ENCODE data around the gene EPB41L2.

Gene EPB41L2

GRCh38 chr6:130888246-130888645 is 174.8 kb downstream of the EPB41L2 start:
- no peak overlapping the region for H3K9ac ChIP-seq (ENCODE audit: low read length)
- no peaks in the 10 kb centered on the region for H4K20me1 ChIP-seq (ENCODE audit: insufficient read depth, low read length)
- no peak overlapping the region for H3K4me3 ChIP-seq (ENCODE audit: low read length)
- H3K79me2 ChIP-seq (ENCODE audit: low read length) = no peaks in the 10 kb centered on the region
- H3K36me3 ChIP-seq (replicated peaks; ENCODE audit: low read depth, low read length) = no peaks in the 10 kb centered on the region
- H2AFZ ChIP-seq (ENCODE audit: low read depth, low read length) = no peak overlapping the region
- no peak overlapping the region for H3K4me2 ChIP-seq (ENCODE audit: low read length)
- no peak overlapping the region for H3K27ac ChIP-seq (ENCODE audit: low read length)
- TF ChIP-seq EZH2phosphoT487 (IDR thresholded peaks at IDR 0.05; ENCODE audit: low read depth) (no peak), CTCF (IDR thresholded peaks at IDR 0.05; ENCODE audit: low read depth, low read length) (no peak)
- no peaks in the 10 kb centered on the region for H3K9me3 ChIP-seq (ENCODE audit: insufficient read depth, low read length)
- no peaks in the 10 kb centered on the region for H3K27me3 ChIP-seq (ENCODE audit: low read depth, low read length)
- peaks cover 7% of the 10 kb centered on the region for H3K4me1 ChIP-seq (ENCODE audit: low read length)

GRCh38 chr6:130886966-130887365 is 176.1 kb downstream of the EPB41L2 start:
- H2AFZ ChIP-seq (ENCODE audit: low read depth, low read length) = no peak overlapping the region
- H3K4me3 ChIP-seq (ENCODE audit: low read length) = no peak overlapping the region
- H3K9me3 ChIP-seq (ENCODE audit: insufficient read depth, low read length) = no peaks in the 10 kb centered on the region
- no peaks in the 10 kb centered on the region for H3K79me2 ChIP-seq (ENCODE audit: low read length)
- H3K4me2 ChIP-seq (ENCODE audit: low read length) = no peak overlapping the region
- no peaks in the 10 kb centered on the region for H4K20me1 ChIP-seq (ENCODE audit: insufficient read depth, low read length)
- TF ChIP-seq CTCF (IDR thresholded peaks at IDR 0.05; ENCODE audit: low read depth, low read length) = no peak
- TF ChIP-seq EZH2phosphoT487 (IDR thresholded peaks at IDR 0.05; ENCODE audit: low read depth) = no peak
- H3K27me3 ChIP-seq (ENCODE audit: low read depth, low read length) = no peaks in the 10 kb centered on the region
- H3K36me3 ChIP-seq (replicated peaks; ENCODE audit: low read depth, low read length) = no peaks in the 10 kb centered on the region
- no peak overlapping the region for H3K27ac ChIP-seq (ENCODE audit: low read length)
- no peak overlapping the region for H3K9ac ChIP-seq (ENCODE audit: low read length)
- H3K4me1 ChIP-seq (ENCODE audit: low read length) = peaks cover 7% of the 10 kb centered on the region

GRCh38 chr6:130885392-130886192 is 177.5 kb downstream of the EPB41L2 start:
- H2AFZ ChIP-seq (ENCODE audit: low read depth, low read length) = no peak overlapping the region
- no peaks in the 10 kb centered on the region for H3K36me3 ChIP-seq (replicated peaks; ENCODE audit: low read depth, low read length)
- peak overlapping the region; percentile 65 for H3K4me2 ChIP-seq (ENCODE audit: low read length)
- no peak overlapping the region for H3K27ac ChIP-seq (ENCODE audit: low read length)
- peaks cover 7% of the 10 kb centered on the region for H3K4me1 ChIP-seq (ENCODE audit: low read length)
- 0 out of 2 replicates have a peak overlapping the region, but pooled peaks have one; percentile 47 for H3K4me3 ChIP-seq (ENCODE audit: low read length)
- H3K9me3 ChIP-seq (ENCODE audit: insufficient read depth, low read length) = no peaks in the 10 kb centered on the region
- H4K20me1 ChIP-seq (ENCODE audit: insufficient read depth, low read length) = no peaks in the 10 kb centered on the region
- no peaks in the 10 kb centered on the region; the same call in 1 of the 2 replicates for H3K27me3 ChIP-seq (ENCODE audit: low read depth, low read length)
- H3K79me2 ChIP-seq (ENCODE audit: low read length) = no peaks in the 10 kb centered on the region
- no peak for TF ChIP-seq EZH2phosphoT487 (IDR thresholded peaks at IDR 0.05; ENCODE audit: low read depth)
- peak; percentile 80 for TF ChIP-seq CTCF (IDR thresholded peaks at IDR 0.05; ENCODE audit: low read depth, low read length)
- no peak overlapping the region for H3K9ac ChIP-seq (ENCODE audit: low read length)

GRCh38 chr6:130882370-130882769 is 180.7 kb downstream of the EPB41L2 start:
- Histone ChIP-seq H2AFZ (ENCODE audit: low read depth, low read length) (peak overlapping the region; percentile 60; the same call in 1 of the 2 replicates), H3K27ac (ENCODE audit: low read length) (no peak overlapping the region), H4K20me1 (ENCODE audit: insufficient read depth, low read length) (no peaks in the 10 kb centered on the region), H3K4me1 (ENCODE audit: low read length) (peaks cover 7% of the 10 kb centered on the region), H3K27me3 (ENCODE audit: low read depth, low read length) (no peaks in the 10 kb centered on the region; the same call in 1 of the 2 replicates), H3K4me2 (ENCODE audit: low read length) (peak overlapping the region; percentile 8; the same call in 1 of the 2 replicates), H3K4me3 (ENCODE audit: low read length) (no peak overlapping the region), H3K36me3 (replicated peaks; ENCODE audit: low read depth, low read length) (no peaks in the 10 kb centered on the region), H3K79me2 (ENCODE audit: low read length) (no peaks in the 10 kb centered on the region), H3K9ac (ENCODE audit: low read length) (no peak overlapping the region), H3K9me3 (ENCODE audit: insufficient read depth, low read length) (no peaks in the 10 kb centered on the region)
- TF ChIP-seq EZH2phosphoT487 (IDR thresholded peaks at IDR 0.05; ENCODE audit: low read depth) (no peak), CTCF (IDR thresholded peaks at IDR 0.05; ENCODE audit: low read depth, low read length) (no peak)
